RPMI7951 (cell line): ENCODE data around the gene MIPEP. TPM values are rescaled to one million over a fixed set of nuclear protein-coding genes. Genes with fewer than 3 reads are reported as not detected.
"Not testable (repeated sequence)": the region's sequence is repeated elsewhere in the genome, so short reads cannot be mapped to it uniquely, and the experiment has no call there.

ENCODE experiments used
- DNase-seq: peaks from one replicate; pipeline ENCODE4 v3.0.0-alpha.2; 2012; ENCODE audit warnings: low read depth
- total RNA-seq: library from RNA; depleted of rRNA; stranded (reverse); fragments of >200 nt; shearing (Covaris generic); gene quantifications from 2 replicates; pipeline ENCODE4 v1.2.3, GENCODE V29; 2014

MIPEP gene
- total RNA-seq, 1 experiment from 2014 or later, result 14.1 TPM

DNA sequence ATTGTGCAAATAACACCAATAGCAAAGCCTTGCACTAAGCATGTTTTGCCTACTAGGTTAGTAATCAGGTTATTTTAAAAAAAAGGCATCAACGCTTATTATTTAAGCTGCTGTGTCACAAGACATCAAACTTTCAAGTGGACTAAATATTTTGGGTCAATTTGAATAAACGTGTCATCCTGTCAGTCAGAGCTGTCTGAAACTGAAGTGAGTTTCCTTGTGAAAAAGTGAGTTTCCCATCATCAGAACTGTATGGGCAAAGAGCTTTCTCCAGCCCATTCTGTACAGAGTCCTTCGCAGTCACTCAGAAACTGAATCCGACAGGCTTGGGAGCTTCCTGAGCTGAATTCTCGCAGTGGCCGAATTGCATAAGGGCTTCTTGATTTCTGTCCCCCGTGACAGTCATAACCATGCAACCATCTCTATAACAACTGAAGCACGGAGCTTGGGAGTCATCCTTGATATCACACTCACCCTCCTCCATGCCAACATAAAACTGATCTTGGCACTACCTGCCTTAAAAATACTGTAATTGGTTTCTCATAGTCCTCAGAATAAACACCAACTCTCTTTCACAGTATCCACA lies 139.8 kb downstream of the MIPEP start:
- no peak for DNase-seq

DNA sequence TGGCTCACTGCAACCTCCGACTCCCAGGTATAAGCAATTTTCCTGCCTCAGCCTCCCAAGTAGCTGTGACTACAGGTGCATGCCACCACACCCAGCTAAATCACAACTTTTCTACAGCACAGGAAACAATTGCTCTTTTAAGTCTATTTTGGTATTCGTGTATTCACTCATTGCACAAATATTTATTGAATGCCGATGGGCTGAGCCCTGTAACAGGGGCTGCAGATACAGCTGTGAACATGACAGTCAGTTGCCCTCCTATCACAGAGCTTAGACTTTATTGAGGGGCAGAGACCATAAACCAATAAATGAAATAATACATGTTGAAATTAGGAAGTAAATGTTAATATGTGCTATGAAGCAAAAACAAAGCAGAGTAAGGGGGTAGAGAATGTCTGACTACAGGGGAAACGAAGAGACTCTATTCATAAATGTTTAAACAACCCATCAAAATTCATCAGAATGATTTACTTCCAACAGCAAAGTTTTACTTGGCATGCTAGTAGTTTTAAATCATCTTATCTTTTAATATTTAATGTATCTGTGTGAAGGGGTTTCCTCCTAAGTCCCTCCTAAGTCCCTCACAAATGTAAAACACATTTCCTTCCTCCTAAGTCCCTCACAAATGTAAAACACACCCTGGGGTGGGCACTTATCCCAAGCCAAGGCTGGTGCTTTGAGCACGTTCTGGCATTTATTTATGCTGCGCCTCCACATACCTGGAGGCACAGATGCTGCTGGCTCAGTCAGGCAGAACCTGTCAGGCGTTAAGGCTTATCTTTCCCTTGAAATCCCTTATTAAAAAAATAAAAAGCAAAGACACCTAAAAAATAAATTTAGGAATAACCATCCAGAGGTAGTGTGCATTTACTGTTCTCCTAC lies 140.8 kb downstream of the MIPEP start:
- DNase-seq, result no peak

DNA sequence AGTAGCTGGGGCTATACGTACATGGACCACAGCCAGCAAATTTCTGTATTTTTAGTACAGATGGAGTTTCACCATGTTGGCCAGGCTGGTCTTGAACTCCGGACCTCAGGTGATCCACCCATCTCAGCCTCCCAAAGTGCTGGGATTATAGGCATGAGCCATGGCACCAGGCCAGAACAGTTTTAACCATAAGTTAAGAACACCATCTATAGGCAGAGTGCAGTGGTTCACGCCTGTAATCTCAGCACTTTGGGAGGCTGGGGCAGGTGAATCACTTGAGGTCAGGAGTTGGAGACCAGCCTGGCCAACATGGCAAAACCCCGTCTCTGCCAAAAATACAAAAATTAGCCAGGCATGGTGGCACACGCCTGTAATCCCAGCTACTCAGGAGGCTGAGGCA lies 143.1 kb downstream of the MIPEP start:
- DNase-seq, result not testable (repeated sequence)

DNA sequence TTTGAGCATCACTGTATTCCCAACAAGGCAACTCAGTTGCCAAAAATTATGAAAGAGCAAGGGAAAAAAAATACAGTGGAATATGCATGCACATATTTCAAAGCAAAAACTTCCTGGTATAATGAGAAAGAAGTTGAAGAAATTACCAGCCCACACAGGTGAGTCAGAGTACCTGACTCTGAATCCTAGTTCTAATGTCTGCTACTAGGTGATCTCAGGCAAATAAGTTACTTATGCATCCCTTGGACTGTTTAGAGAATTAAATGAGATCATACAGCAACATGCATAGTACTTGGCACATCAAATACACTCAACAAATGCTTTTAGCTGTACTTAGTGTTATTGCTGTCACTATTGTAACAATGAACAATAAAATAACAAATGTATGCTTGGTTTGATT lies 144.9 kb downstream of the MIPEP start:
- DNase-seq, result no peak

DNA sequence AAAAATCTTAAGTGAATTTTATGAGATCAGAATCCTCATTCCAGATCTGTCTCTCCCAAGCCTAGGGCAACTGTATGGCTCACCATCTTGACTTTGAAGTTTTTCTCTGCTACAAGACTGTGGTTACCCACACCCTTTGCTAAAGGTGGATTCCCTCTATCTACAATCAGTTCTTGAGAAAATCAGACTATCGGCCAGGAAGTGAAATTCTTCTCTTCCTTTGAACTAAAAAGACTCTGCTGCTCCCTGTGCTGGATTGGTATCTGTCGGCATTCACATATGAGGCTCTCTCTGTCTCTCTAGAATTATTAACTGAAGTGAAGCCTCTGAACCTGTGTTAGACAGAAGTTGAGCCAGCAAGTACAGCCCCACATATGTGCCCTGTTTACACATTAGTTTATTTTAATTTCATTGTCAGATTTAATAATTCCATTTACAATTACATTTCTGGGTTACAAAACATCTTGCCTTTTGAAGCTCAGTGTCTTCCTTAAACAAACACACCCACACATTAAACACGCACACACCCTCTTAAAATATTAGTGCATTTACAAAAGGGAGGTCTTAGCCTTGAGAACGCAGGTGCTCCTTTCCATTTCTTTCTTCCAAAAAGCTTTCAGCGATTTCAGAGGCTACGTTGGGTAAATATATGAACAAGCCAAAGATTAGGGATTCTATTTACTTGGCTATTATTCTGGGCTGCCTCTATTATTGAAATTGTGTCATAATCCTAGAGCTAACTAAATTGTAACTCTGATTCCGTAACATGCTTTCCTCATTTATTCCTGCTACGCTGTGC lies 145.7 kb downstream of the MIPEP start:
- DNase-seq, result peak; percentile 46

DNA sequence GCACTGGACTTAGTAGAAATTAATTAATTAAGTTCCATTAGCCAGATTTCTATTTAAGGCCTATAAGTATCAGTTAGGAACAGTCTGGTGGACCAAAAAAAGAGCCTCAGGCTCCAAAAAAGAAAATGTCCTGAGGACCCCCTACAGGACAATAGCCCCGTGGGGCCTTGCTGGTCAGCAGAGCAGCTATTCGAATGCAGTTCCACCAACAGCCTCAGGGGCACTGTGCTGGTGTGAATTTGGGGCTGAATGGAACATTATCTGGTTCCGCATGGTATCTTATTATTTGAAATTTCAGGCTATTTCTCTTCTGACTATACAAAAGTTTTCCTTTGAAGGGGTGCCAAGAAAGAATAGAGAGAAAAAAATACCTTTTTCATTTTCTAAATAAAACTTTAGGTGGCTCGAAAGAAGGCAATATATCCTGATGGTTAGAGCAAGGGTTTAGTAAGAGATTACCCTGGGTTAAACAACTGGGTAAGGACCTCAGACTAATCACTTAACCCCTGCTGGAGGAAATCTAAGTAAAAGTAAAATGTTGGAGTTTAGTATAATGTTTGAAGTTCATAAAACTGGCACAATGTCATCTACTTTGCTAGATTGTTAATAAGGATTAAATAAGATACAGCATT lies 147.2 kb downstream of the MIPEP start:
- peak; percentile 24 for DNase-seq

DNA sequence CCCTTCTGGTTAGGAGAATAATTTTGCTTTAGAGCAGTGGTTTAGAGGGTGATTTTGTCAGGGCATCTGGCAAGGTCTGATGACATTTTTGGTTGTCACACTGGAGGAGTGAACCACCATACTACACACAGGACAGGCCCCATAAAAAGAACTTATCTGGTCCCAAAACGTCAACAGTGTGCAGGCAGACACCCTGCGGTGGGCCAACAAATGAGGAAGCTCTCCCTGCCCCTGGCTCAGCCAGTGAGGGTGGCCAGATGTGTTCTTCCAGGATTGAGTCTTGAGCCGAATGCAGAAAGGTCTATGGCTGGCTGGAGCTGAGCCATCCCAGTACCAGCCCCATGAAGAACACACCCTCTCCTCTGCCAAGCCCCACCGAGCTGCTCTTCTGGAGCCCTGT lies 149.2 kb downstream of the MIPEP start:
- DNase-seq, result no peak

DNA sequence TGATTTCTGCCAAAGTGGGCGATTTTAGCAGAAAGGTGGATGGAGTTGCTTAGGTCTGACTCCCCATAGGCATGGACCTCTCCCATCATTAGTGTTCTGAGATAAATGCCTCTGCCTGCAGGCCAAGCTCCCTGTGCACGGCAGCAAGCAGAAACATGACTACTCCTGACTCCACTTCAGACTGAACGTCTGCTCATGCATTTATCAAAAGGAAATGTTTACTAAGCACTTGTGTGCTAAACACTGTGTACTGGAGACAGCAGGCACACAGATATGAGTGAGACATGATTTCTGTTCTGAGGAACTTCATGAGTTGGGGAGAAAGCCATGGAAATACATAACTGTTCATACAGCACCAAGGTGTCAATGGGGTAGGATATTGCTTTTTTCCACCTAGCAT lies 149.6 kb downstream of the MIPEP start:
- no peak for DNase-seq

DNA sequence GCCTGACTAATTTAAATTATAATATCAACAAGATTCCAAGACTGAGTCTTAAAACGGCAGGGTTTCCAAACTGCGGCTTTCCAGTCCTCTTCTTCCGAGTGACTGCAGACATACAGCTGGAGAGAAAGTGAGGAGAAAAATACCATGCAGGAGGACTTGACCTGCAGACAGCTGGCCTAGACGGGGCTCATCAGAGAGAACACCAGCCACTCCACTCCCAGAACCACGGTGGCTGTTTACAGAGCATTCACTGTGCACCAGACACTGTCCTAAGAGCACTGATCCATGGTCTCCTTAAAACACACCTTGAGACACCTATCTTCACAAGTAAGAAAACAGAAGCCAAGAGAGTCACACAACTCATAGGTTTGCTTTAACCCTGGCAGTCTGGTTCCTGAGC lies 152.7 kb downstream of the MIPEP start:
- DNase-seq, result no peak

DNA sequence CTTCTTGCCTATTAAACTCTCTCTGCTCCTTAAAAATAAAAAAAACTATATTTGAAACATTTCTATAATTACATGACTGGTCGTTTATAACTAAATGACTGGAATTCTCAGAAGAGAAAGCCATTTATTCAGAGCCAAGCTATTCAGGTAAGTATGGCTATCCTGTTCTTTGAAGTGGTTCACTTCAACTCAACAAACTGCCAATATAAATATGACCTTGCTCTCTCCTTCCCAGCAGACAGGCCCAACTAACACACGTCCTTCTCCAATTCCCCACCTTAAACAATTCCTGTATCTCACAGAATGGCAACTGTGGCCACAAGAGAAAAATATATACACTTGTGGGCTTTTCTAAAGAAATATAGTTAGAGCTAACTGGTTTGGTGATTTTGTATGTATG lies 153.9 kb downstream of the MIPEP start:
- no peak for DNase-seq

DNA sequence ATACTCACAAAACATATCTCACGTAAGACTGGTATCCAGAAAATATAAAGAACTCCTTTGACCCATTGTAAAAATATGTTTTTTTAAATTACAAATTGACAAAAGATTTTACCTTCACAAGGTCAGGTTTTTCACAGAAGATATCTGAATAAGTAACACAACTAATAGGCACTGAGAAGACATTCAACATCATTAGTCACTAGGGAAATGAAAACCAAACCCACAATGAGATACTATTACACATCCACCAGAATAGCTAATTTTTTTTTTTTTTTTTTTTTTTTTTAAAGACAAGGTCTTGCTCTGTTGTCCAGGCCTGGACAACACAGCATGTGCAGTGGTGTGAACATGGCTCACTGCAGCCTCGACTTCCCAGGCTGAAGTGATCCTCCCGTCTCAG lies 157.5 kb downstream of the MIPEP start:
- no peak for DNase-seq

DNA sequence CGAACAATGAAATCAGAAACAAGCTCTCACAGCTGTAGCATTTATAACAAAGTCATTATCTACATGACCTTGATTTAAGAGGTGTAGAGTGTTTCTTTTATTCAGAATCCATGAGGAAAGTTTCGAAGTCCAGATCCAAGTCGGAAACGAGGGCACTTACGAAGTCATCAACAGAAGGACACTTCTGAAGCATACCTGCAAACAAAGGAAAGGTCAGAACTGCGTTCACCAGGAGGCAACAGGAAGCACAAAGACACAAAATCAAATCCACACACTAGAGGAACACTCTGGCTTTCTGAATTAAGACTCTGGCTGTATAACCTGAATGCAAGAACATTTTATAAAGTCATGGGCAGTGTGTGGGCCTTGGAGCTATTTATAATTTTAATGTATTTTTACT lies 158.9 kb downstream of the MIPEP start:
- DNase-seq, result no peak

DNA sequence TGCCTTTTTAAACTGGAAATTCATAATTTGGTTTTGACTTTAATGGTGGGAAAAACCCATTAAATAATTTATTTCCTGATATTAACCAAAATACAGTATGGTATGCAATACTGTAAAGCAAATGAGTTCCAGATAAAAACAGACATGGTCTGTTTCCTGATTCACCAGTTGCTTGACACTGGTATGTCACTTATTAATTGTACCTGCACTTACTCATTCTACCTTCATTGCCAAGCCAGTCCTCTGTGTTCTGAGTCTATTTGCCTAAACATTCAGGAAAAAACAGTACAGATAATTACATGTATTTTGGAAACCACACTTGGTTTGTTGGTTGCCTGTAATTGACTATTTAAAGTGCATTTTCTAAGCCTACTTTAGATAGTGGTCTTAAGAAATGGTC lies 159.7 kb downstream of the MIPEP start:
- no peak for DNase-seq

DNA sequence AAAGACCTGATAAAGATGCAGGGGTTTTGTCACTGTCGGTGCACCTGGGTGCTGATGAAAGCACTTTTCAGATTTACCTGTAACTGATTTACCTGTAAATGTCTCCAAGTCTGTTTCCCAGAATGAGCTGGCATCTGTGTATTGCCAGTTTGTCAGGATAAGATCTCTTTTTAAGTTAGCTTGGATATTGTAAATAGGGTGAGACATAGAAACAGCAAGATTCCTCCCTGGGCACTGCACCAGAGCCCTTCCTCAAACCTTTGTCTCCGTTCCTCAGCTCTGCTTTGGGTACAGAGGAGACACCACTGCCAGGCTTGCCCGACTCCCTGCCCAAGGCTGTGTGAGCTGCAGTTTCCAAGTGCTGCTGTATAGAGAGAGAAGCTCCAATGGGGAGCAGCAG lies 160.4 kb downstream of the MIPEP start:
- DNase-seq, result no peak

DNA sequence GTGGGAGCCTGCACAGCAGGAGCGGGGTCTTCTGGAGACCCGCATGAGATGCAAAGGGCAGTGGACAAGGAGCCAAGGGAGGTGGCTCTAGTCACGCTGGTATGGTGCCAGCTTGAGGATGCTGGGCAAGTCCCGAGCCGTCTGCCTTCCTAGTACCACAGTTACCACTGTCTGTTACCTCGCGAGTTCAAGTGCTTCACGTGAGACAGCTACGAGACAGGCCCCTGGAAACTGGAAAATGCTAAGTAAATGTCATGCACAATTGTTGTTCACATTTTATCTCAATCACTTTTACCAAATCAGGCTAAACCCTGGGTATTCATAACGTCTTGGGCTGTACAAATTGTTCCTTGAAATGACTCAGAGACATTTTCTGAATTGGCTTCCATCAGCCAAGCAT lies 163.3 kb downstream of the MIPEP start:
- DNase-seq, result no peak

DNA sequence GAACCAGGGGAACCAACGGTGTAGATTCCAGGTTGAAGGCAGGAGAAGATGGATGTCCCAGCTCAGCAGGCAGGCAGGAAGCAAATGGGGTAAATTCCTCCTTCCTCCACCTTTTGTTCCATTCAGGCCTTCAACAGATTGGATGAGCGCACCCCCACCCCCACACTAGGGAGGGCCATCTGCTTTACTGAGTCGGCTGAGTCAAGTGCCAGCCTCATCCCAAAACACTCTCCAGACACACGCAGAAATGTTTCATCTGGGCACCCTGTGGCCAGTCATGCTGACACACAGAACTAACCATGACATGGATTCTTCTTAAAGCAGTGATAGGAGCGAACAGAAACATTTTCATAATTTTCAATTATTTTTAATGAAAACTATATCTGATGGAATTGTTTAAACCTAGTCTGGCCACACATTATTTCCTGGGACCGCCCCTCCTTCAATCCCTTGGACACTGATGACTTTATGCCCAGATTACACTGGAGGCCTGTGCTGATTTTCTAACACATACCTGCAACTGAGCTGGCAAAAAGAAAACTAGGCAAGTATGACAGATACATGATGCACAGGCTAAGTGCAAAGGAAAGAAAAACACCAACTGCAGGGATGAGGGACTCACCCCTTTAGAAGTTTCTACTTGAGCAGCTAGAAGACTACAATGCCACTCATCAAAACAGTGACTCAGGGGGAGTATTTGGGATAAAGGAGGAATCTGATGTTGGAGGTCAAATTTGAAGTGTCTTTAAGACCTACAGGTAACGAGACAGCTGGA lies 164.8 kb downstream of the MIPEP start:
- no peak for DNase-seq

DNA sequence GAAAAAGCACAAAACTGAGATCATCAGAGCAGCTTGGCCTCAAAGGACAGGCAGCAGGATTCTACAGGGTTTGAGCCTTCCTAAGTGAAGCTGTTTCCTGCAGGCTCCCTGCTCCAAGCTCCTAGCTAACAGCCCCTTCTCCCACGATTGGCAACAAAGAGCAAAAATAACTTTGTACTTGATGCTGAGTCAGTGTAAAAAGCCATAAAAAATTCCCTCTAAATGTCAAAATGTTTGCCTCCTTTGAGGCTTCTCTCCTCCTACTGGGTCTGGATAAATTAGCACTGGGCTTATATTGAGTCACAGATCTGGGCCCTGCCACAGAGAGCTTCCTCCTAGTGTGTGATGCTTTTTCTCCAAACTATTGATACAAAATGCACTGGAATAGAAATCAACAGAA lies 165.7 kb downstream of the MIPEP start:
- peak; percentile 37 for DNase-seq

DNA sequence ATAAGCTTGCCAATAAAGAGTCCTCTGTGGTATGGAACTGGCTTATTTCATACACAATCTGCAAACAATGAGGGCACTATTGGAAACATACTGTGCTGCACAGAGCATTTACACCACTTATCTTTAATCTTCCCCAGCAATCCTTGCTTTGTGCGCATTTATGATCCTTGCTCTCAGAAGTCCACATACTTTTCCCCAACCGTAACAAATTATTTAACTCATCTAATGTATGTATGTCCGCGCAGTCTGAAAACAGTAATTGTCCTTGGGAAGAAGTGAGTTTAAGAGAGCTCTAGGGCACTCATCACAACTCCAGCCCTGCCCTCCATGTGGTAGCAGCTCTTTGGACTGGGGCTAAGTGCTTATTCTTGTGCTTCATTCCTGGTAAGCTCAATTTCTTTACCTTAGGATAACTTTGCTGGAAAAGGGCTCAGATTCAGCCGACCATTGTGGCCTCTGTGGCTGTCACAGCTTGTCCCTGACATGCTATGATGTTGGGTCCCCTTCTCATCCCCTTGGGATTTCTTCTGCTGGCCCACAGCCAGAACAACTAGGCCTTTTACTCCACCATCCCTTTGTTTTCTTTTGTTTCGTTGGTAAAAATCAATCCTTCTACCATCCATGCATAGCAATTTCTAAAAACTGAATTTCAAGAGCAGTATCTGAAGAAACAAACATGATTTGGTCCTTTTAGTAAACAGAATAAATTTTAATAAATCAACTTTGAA lies 166.3 kb downstream of the MIPEP start:
- peak; percentile 31 for DNase-seq

DNA sequence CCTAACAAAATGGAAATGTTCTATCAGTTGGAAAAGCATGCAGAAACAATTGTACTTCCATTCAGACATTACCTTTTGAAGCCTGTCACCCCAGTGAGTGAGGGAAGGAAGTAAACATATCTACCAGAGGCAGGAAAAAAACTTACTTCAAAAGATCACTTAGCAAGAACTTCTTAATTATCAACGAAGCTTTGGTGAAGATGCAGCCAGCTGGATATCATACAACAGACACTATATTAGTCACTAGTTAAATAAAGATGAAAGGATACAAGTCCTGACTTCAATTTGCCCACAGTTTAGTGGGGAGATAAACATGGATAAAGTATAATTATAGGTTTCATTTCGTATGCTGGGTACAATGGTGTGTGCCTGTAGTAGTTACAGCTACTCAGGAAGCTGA lies 170.2 kb downstream of the MIPEP start:
- DNase-seq, result no peak

DNA sequence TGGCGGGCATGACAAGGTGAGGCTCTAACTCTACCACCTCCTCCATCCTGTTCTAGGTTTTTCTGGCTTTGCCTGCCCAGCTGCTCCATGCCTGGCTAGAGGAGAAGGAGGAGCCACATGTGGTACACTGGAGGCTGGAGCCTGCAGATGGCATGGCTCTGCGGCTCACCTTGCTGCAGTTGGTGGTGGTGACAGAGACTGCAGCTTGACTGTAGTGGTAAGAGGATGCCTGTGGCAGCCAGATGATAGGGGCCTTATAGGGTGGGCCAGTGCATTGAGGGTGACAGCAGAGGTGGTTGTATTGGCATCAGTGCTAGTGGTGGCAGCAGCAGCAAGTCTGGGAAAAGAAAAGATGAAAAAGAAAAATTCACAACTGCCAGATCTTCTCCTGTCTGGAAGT lies 172.8 kb downstream of the MIPEP start:
- DNase-seq, result no peak

DNA sequence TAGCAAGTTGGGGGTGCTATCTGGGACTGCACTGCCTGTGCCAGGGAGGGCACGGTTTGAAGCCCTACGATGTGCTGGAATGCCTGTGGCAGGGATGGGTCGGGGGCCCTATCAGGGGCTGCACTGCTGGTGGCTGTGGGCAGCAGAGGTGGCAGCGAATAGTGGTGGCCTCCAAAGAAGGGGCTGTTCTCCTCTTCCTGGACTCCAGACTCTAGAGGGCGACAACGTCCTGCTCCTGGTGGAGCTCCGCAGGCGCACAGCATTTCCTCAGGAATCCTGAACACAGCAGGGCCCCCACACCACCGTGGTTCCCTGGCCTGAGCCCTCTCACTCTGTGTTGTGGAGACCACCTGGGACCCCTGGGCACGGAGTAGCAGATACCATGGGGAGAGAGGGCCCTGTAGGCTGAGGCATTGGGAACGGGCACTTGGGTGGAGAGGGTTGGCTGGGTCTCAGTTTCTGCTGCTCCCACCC lies 173.4 kb downstream of the MIPEP start:
- peak; percentile 48 for DNase-seq
